Cardiac fibroblast (primary cell): ENCODE measurements around the gene TPRG1L.

Experiments used
- DNase-seq, 2 donors: peaks; one replicate each; pipeline versions ENCODE4 v3.0.0 to v3.0.0-alpha.2; 2010; ENCODE audit warnings: low read depth in 2 of 2
- H3K4me3 ChIP-seq, 2 donors: replicated peaks in 1 of 2; 1 replicate in 1 of 2; 2 replicates in 1 of 2; pipeline ENCODE4 v1.5.1; 2011; ENCODE audit warnings: low read depth in 2 of 2, low read length in 2 of 2, mild to moderate bottlenecking in 2 of 2, moderate library complexity in 1 of 2
- CTCF ChIP-seq: IDR thresholded peaks from one replicate; pipeline ENCODE4 v1.5.1; 2011; ENCODE audit warnings: low read depth, mild to moderate bottlenecking, low read length, inconsistent platforms

Gene TPRG1L

GRCh38 chr1:3670823-3671265, 46.0 kb downstream of the TPRG1L start:
- no peak for DNase-seq
- no peak for TF ChIP-seq CTCF
- H3K4me3 ChIP-seq, result no peak overlapping the region

- no peak overlapping the region for H3K4me3 ChIP-seq
- DNase-seq, result no peak
- no peak for TF ChIP-seq CTCF
Measured at GRCh38 chr1:3671371-3672180, 46.8 kb downstream of the TPRG1L start.

GRCh38 chr1:3672231-3672970, 47.6 kb downstream of the TPRG1L start:
- no peak for DNase-seq
- no peak for TF ChIP-seq CTCF
- no peak overlapping the region for H3K4me3 ChIP-seq

- TF ChIP-seq CTCF, result no peak
- DNase-seq, result no peak
- no peak overlapping the region for H3K4me3 ChIP-seq
Measured at GRCh38 chr1:3672971-3673361, 48.2 kb downstream of the TPRG1L start.

- DNase-seq, result no peak
- no peak overlapping the region for H3K4me3 ChIP-seq
- TF ChIP-seq CTCF, result no peak
Measured at GRCh38 chr1:3673381-3674099, 48.7 kb downstream of the TPRG1L start.

- H3K4me3 ChIP-seq, result no peak overlapping the region
- no peak for DNase-seq
- TF ChIP-seq CTCF, result no peak
Measured at GRCh38 chr1:3674100-3675094, 49.6 kb downstream of the TPRG1L start.
